OCI-LY1 (cell line): ENCODE data around the gene CILP.
"Not testable (repeated sequence)": the region's sequence is repeated elsewhere in the genome, so short reads cannot be mapped to it uniquely, and the experiment has no call there.

ENCODE experiments used
- H2AFZ ChIP-seq: fragments of 200-600 bp; sonication (generic), shearing (Covaris generic); 2 replicates; pipeline ENCODE4 v1.6.0; 2014; ENCODE audit warnings: antibody characterized with exemption, mild to moderate bottlenecking, low read length
- H3F3A ChIP-seq: fragments of 200-600 bp; sonication (generic), shearing (Covaris generic); 2 replicates; pipeline ENCODE4 v1.6.0; 2014; ENCODE audit warnings: mild to moderate bottlenecking, antibody characterized with exemption, low read length, moderate library complexity; ENCODE audit not compliant: insufficient read depth
- H3K27ac ChIP-seq: fragments of 200-600 bp; sonication (generic); 2 replicates; pipeline ENCODE4 v1.5.1; 2014; ENCODE audit warnings: low read length, mixed run types, mild to moderate bottlenecking, low read depth; ENCODE audit not compliant: poor library complexity, severe bottlenecking
- H3K27me3 ChIP-seq: fragments of 200-600 bp; sonication (generic); 2 replicates; pipeline ENCODE4 v1.6.0; 2014; ENCODE audit warnings: antibody characterized with exemption, mild to moderate bottlenecking, low read length, moderate library complexity; ENCODE audit not compliant: insufficient read depth
- H3K36me3 ChIP-seq: fragments of 200-600 bp; sonication (generic); 2 replicates; pipeline ENCODE4 v1.6.1; 2014; ENCODE audit warnings: mild to moderate bottlenecking, antibody characterized with exemption, low read length, moderate library complexity, mixed read lengths; ENCODE audit not compliant: insufficient read depth
- H3K4me1 ChIP-seq: fragments of 200-600 bp; sonication (generic); 2 replicates; pipeline ENCODE4 v1.5.1; 2014; ENCODE audit warnings: mild to moderate bottlenecking, low read length, moderate library complexity; ENCODE audit not compliant: insufficient read depth, severe bottlenecking
- H3K4me2 ChIP-seq: fragments of 200-600 bp; sonication (generic), shearing (Covaris generic); 2 replicates; pipeline ENCODE4 v1.6.1; 2014; ENCODE audit warnings: low read length
- H3K4me3 ChIP-seq: fragments of 200-600 bp; sonication (generic); 2 replicates; pipeline ENCODE4 v1.5.1; 2014; ENCODE audit warnings: low read length, low read depth, mild to moderate bottlenecking, mixed read lengths; ENCODE audit not compliant: poor library complexity, severe bottlenecking
- H3K79me2 ChIP-seq: fragments of 200-600 bp; shearing (Covaris generic); 2 replicates; pipeline ENCODE4 v1.6.1; 2016; ENCODE audit warnings: mixed run types, low read length, mixed read lengths; ENCODE audit not compliant: insufficient read depth
- H3K9ac ChIP-seq: fragments of 200-600 bp; sonication (generic), shearing (Covaris generic); 2 replicates; pipeline ENCODE4 v1.6.1; 2014; ENCODE audit warnings: mild to moderate bottlenecking, low read length, mixed read lengths
- H3K9me2 ChIP-seq: fragments of 200-600 bp; sonication (generic), shearing (Covaris generic); 2 replicates; pipeline ENCODE4 v1.6.1; 2014; ENCODE audit warnings: low read depth, mild to moderate bottlenecking, low read length, mixed read lengths
- H3K9me3 ChIP-seq: fragments of 200-600 bp; shearing (Covaris generic); 2 replicates; pipeline ENCODE4 v1.6.1; 2014; ENCODE audit warnings: low read length, mixed read lengths
- H4K20me1 ChIP-seq: fragments of 200-600 bp; sonication (generic), shearing (Covaris generic); 2 replicates; pipeline ENCODE4 v1.6.0; 2016; ENCODE audit warnings: mild to moderate bottlenecking, low read length; ENCODE audit not compliant: insufficient read depth
- EZH2 ChIP-seq: fragments of 200-600 bp; sonication (generic), shearing (Covaris generic); IDR thresholded peaks from 2 replicates; pipeline ENCODE4 v1.8.0; 2017; ENCODE audit warnings: borderline replicate concordance, mixed run types, mild to moderate bottlenecking, antibody characterized with exemption, low read length, moderate library complexity, mixed read lengths
- TF ChIP-seq, protein P1 (sequence below): fragments of 200-600 bp; sonication (generic), shearing (Covaris generic); IDR thresholded peaks from 2 replicates; pipeline ENCODE4 v1.5.1; 2017; ENCODE audit warnings: mild to moderate bottlenecking, antibody characterized with exemption, low read length, moderate library complexity, mixed read lengths

Gene CILP

GRCh38 chr15:65194826-65195547, 16.3 kb downstream of the CILP start:
- H3F3A ChIP-seq: no peaks in the 10 kb centered on the region
- H3K4me3 ChIP-seq: no peak overlapping the region
- H2AFZ ChIP-seq: no peak overlapping the region
- H3K27me3 ChIP-seq: no peaks in the 10 kb centered on the region
- no peaks in the 10 kb centered on the region for H3K9me3 ChIP-seq
- H3K9me2 ChIP-seq: no peaks in the 10 kb centered on the region
- no peak overlapping the region for H3K27ac ChIP-seq
- H3K4me1 ChIP-seq: no peaks in the 10 kb centered on the region
- no peaks in the 10 kb centered on the region for H3K36me3 ChIP-seq
- TF ChIP-seq EZH2: no peak
- TF ChIP-seq, protein P1, sequence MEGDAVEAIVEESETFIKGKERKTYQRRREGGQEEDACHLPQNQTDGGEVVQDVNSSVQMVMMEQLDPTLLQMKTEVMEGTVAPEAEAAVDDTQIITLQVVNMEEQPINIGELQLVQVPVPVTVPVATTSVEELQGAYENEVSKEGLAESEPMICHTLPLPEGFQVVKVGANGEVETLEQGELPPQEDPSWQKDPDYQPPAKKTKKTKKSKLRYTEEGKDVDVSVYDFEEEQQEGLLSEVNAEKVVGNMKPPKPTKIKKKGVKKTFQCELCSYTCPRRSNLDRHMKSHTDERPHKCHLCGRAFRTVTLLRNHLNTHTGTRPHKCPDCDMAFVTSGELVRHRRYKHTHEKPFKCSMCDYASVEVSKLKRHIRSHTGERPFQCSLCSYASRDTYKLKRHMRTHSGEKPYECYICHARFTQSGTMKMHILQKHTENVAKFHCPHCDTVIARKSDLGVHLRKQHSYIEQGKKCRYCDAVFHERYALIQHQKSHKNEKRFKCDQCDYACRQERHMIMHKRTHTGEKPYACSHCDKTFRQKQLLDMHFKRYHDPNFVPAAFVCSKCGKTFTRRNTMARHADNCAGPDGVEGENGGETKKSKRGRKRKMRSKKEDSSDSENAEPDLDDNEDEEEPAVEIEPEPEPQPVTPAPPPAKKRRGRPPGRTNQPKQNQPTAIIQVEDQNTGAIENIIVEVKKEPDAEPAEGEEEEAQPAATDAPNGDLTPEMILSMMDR: no peak
- H3K4me2 ChIP-seq: no peak overlapping the region
- no peak overlapping the region for H3K9ac ChIP-seq
- H4K20me1 ChIP-seq: no peaks in the 10 kb centered on the region
- H3K79me2 ChIP-seq: no peaks in the 10 kb centered on the region

DNA sequence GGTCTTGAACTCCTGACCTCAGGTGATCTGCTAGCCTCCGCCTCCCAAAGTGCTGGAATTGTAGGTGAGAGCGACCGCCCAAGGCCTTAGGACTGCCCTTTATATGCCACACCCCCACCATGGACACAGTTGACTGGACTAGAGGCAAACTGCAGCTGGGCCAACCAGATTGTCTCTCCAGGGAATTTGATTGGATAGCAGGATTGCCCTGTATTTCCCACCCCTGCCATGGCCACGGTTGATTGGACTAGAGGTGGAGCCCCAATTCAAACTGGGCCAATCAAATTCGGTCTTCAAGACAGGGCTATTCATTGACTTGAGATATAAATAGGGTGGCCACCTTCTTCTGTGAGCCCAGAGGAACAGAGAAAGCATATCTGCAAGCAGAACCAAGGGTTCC, 19.3 kb downstream of the CILP start:
- no peaks in the 10 kb centered on the region for H3K27me3 ChIP-seq
- H3K9me3 ChIP-seq: no peaks in the 10 kb centered on the region
- no peak for TF ChIP-seq EZH2
- TF ChIP-seq, protein P1: no peak
- no peak overlapping the region for H3K4me2 ChIP-seq
- no peak overlapping the region for H3K27ac ChIP-seq
- H3K4me3 ChIP-seq: no peak overlapping the region
- H3K36me3 ChIP-seq: no peaks in the 10 kb centered on the region
- no peaks in the 10 kb centered on the region for H3F3A ChIP-seq
- no peaks in the 10 kb centered on the region for H3K4me1 ChIP-seq
- no peak overlapping the region for H3K9ac ChIP-seq
- no peaks in the 10 kb centered on the region for H4K20me1 ChIP-seq
- H3K79me2 ChIP-seq: no peaks in the 10 kb centered on the region
- H3K9me2 ChIP-seq: no peaks in the 10 kb centered on the region
- no peak overlapping the region for H2AFZ ChIP-seq

- no peak overlapping the region for H3K27ac ChIP-seq
- peaks cover 6% of the 10 kb centered on the region for H3K4me1 ChIP-seq
- H3K27me3 ChIP-seq: no peaks in the 10 kb centered on the region
- peaks cover 7% of the 10 kb centered on the region for H3K79me2 ChIP-seq
- H3K9me2 ChIP-seq: no peaks in the 10 kb centered on the region
- H3K9me3 ChIP-seq: no peaks in the 10 kb centered on the region
- TF ChIP-seq, protein P1: peak; percentile 81
- no peak for TF ChIP-seq EZH2
- H2AFZ ChIP-seq: no peak overlapping the region
- H4K20me1 ChIP-seq: no peaks in the 10 kb centered on the region
- no peaks in the 10 kb centered on the region for H3F3A ChIP-seq
- no peaks in the 10 kb centered on the region for H3K36me3 ChIP-seq
- no peak overlapping the region for H3K4me3 ChIP-seq
- no peak overlapping the region for H3K4me2 ChIP-seq
- H3K9ac ChIP-seq: no peak overlapping the region
These were observed 22.1 kb downstream of the CILP start for GRCh38 chr15:65189102-65189740.

GRCh38 chr15:65188472-65188871, 22.8 kb downstream of the CILP start:
- H3K36me3 ChIP-seq, H3K9me2 ChIP-seq, H3K27me3 ChIP-seq, H3K4me2 ChIP-seq, H2AFZ ChIP-seq, H3K9me3 ChIP-seq, H3F3A ChIP-seq, H3K9ac ChIP-seq, H4K20me1 ChIP-seq, H3K4me3 ChIP-seq, H3K27ac ChIP-seq: not testable (repeated sequence)
- Histone ChIP-seq H3K79me2 (peaks cover 14% of the 10 kb centered on the region), H3K4me1 (peaks cover 10% of the 10 kb centered on the region)
